H9 (cell line): ENCODE data around the gene NSMF. TPM values are rescaled to one million over a fixed set of nuclear protein-coding genes. Genes with fewer than 3 reads are reported as not detected.

ENCODE experiments used
- DNase-seq: peaks from one replicate; pipeline ENCODE4 v3.0.0-alpha.2; 2017
- H2AFZ ChIP-seq: one replicate; pipeline ENCODE4 v1.6.1; 2013; ENCODE audit warnings: mild to moderate bottlenecking, low read length, control low read depth, moderate library complexity
- H2AK5ac ChIP-seq: 2 replicates; pipeline ENCODE4 v1.6.1; 2013; ENCODE audit warnings: low read length, control low read depth, mixed read lengths; ENCODE audit not compliant: insufficient read length
- H2BK120ac ChIP-seq: one replicate; pipeline ENCODE4 v1.6.1; 2013; ENCODE audit warnings: low read depth, mild to moderate bottlenecking, low read length, control low read depth, inconsistent platforms; ENCODE audit not compliant: poor library complexity, severe bottlenecking
- H2BK12ac ChIP-seq: 2 replicates; pipeline ENCODE4 v1.6.1; 2013; ENCODE audit warnings: low read length, control low read depth, mixed read lengths, low read depth; ENCODE audit not compliant: insufficient read length
- H2BK15ac ChIP-seq: 2 replicates; pipeline ENCODE4 v1.6.1; 2013; ENCODE audit warnings: low read depth, low read length, control low read depth
- H2BK20ac ChIP-seq: one replicate; pipeline ENCODE4 v1.6.1; 2013; ENCODE audit warnings: low read depth, mild to moderate bottlenecking, low read length, control low read depth, inconsistent platforms; ENCODE audit not compliant: poor library complexity, severe bottlenecking
- H2BK5ac ChIP-seq: 2 replicates; pipeline ENCODE4 v1.6.1; 2013; ENCODE audit warnings: low read length, control low read depth, mixed read lengths; ENCODE audit not compliant: insufficient read length
- H3K14ac ChIP-seq: 2 replicates; pipeline ENCODE4 v1.6.1; 2013; ENCODE audit warnings: low read length, control low read depth; ENCODE audit not compliant: insufficient read depth
- H3K18ac ChIP-seq: 2 replicates; pipeline ENCODE4 v1.6.1; 2013; ENCODE audit warnings: low read depth, mild to moderate bottlenecking, mixed read lengths, low read length, control low read depth; ENCODE audit not compliant: insufficient read length
- H3K23ac ChIP-seq: 2 replicates; pipeline ENCODE4 v1.6.1; 2013; ENCODE audit warnings: low read length, control low read depth, mixed read lengths, low read depth; ENCODE audit not compliant: insufficient read length
- H3K23me2 ChIP-seq: 2 replicates; pipeline ENCODE4 v1.6.1; 2013; ENCODE audit warnings: low read depth, mild to moderate bottlenecking, mixed read lengths, low read length, control low read depth; ENCODE audit not compliant: insufficient read length, poor library complexity, severe bottlenecking
- H3K27ac ChIP-seq: 2 replicates; pipeline ENCODE4 v1.5.1; 2013; ENCODE audit warnings: low read length, control low read depth, mixed read lengths, low read depth; ENCODE audit not compliant: insufficient read length
- H3K27me3 ChIP-seq: 2 replicates; pipeline ENCODE4 v1.6.1; 2013; ENCODE audit warnings: low read length, control low read depth, inconsistent platforms; ENCODE audit not compliant: insufficient read depth
- H3K4ac ChIP-seq: 2 replicates; pipeline ENCODE4 v1.6.1; 2013; ENCODE audit warnings: low read depth, mild to moderate bottlenecking, control low read depth, inconsistent platforms, low read length, moderate library complexity
- H3K4me1 ChIP-seq: 2 replicates; pipeline ENCODE4 v1.6.1; 2013; ENCODE audit warnings: low read length, control low read depth, inconsistent platforms; ENCODE audit not compliant: insufficient read depth
- H3K4me2 ChIP-seq: 2 replicates; pipeline ENCODE4 v1.6.1; 2013; ENCODE audit warnings: low read length, control low read depth, mixed read lengths; ENCODE audit not compliant: insufficient read length, insufficient read depth
- H3K56ac ChIP-seq: 2 replicates; pipeline ENCODE4 v1.6.1; 2013; ENCODE audit warnings: low read depth, mild to moderate bottlenecking, mixed read lengths, low read length, control low read depth; ENCODE audit not compliant: insufficient read length
- H3K79me1 ChIP-seq: 2 replicates; pipeline ENCODE4 v1.6.1; 2013; ENCODE audit warnings: low read depth, mild to moderate bottlenecking, moderate library complexity, low read length, control low read depth, inconsistent platforms; ENCODE audit not compliant: insufficient read depth, poor library complexity, severe bottlenecking
- H3K79me2 ChIP-seq: 2 replicates; pipeline ENCODE4 v1.6.1; 2013; ENCODE audit warnings: low read length, control low read depth, inconsistent platforms; ENCODE audit not compliant: insufficient read depth
- H3K9ac ChIP-seq: 2 replicates; pipeline ENCODE4 v1.6.1; 2013; ENCODE audit warnings: low read length, control low read depth, mixed read lengths; ENCODE audit not compliant: insufficient read length; ENCODE audit errors: extremely low read depth
- H3K9me3 ChIP-seq: one replicate; pipeline ENCODE4 v1.6.1; 2013; ENCODE audit warnings: low read depth, low read length, inconsistent platforms; ENCODE audit not compliant: control insufficient read depth
- H3T11ph ChIP-seq: one replicate; pipeline ENCODE4 v1.6.1; 2013; ENCODE audit warnings: mild to moderate bottlenecking, low read length, control low read depth, inconsistent platforms
- H4K20me1 ChIP-seq: one replicate; pipeline ENCODE4 v1.6.1; 2013; ENCODE audit not compliant: control insufficient read depth, insufficient read length, insufficient read depth
- H4K5ac ChIP-seq: 2 replicates; pipeline ENCODE4 v1.6.1; 2013; ENCODE audit warnings: low read depth, mild to moderate bottlenecking, mixed read lengths, low read length, control low read depth; ENCODE audit not compliant: insufficient read length
- H4K8ac ChIP-seq: replicated peaks from 2 replicates; pipeline ENCODE4 v1.6.1; 2013; ENCODE audit warnings: low read length, control low read depth, mixed read lengths, low read depth; ENCODE audit not compliant: insufficient read length
- H4K91ac ChIP-seq: 2 replicates; pipeline ENCODE4 v1.6.1; 2013; ENCODE audit warnings: low read depth, mild to moderate bottlenecking, moderate library complexity, mixed read lengths, low read length, control low read depth; ENCODE audit not compliant: insufficient read length
- H3K27ac Mint-ChIP-seq, 3 experiments: 2 replicates in 2 of 3; 3 replicates in 1 of 3; pipeline ENCODE4 v1.8.0; 2020 to 2021; ENCODE audit warnings: mixed read lengths in 3 of 3, mild to moderate bottlenecking in 1 of 3, moderate library complexity in 1 of 3
- H3K27me3 Mint-ChIP-seq: 2 replicates; pipeline ENCODE4 v1.8.0; 2021; ENCODE audit warnings: low read depth, mild to moderate bottlenecking, moderate library complexity, mixed read lengths
- H3K36me3 Mint-ChIP-seq, 3 experiments: 2 replicates in 2 of 3; 3 replicates in 1 of 3; pipeline ENCODE4 v1.8.0; 2020 to 2021; ENCODE audit warnings: low read depth in 3 of 3, mixed read lengths in 3 of 3; ENCODE audit not compliant: insufficient read depth in 1 of 3
- H3K4me1 Mint-ChIP-seq, 2 experiments: 2 replicates each; pipeline ENCODE4 v1.8.0; 2020; ENCODE audit warnings: mixed read lengths in 2 of 2
- H3K4me3 Mint-ChIP-seq, 2 experiments: 2 replicates in 1 of 2; 3 replicates in 1 of 2; pipeline ENCODE4 v1.8.0; 2020 to 2021; ENCODE audit warnings: mild to moderate bottlenecking in 2 of 2, mixed read lengths in 2 of 2, moderate library complexity in 1 of 2
- H3K9me3 Mint-ChIP-seq, 2 experiments: 2 replicates in 1 of 2; 3 replicates in 1 of 2; pipeline ENCODE4 v1.8.0; 2020; ENCODE audit warnings: mild to moderate bottlenecking in 2 of 2, mixed read lengths in 2 of 2, moderate library complexity in 1 of 2
- WGBS: extraction: QIAGEN DNeasy Blood & Tissue Kit; methylation state at CpG from one replicate; pipeline ENCODE4 v1.1.7; 2013; ENCODE audit warnings: missing lambda C conversion rate, low lambda C conversion rate, mixed read lengths; ENCODE audit not compliant: insufficient read length; ENCODE audit errors: extremely low coverage; 5-methylcytosine and 5-hydroxymethylcytosine counted together
- total RNA-seq: library from RNA; stranded (reverse); gene quantifications from 2 replicates; pipeline ENCODE4 v1.2.1, GENCODE V29; 2021
- TF ChIP-seq, protein P1 (sequence below): fragments of 200-600 bp; sonication (generic); conservative IDR thresholded peaks from 3 replicates; pipeline ENCODE4 v1.8.0; 2021; ENCODE audit warnings: antibody characterized with exemption, mild to moderate bottlenecking

NSMF gene
- total RNA-seq, 1 experiment from 2014 or later, result 46.3 TPM

DNA sequence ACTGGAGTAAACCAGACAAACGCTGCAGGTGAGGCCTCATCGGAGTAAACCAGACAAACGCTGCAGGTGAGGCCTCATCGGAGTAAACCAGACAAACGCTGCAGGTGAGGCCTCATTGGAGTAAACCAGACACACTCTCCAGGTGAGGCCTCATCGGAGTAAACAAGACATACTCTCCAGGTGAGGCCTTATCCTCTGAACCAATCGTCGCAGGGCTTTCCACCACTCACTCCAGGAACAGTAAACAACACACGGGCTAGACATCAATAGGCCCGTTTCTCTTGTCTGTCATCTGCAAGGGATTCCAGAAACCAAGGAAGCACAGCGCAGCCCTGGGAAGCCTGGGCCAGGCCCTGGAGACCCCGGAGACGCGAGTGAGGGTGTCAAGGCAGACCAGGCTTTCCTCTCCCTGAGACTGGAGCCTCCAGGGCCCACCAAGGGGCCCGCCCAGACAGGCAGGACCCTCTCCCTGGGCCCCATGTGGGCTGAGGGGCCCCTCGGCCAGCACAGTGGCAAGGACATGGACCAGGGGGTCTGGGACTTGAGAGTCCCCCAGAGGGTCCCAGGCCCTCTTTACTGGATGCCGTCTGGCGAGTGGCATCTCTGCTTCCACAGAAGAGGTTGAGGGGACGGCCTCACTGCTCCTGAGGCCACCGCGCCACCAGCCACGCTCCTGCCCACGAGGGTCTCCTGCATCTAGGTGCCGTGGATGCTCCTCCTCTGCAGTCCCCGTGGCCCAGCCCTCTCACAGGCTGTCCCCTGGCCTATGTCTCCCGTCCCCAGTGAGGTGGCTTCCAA lies 26.4 kb upstream of the NSMF start:
- Histone ChIP-seq H3K23ac (no peak overlapping the region), H2BK5ac (no peak overlapping the region), H4K8ac (no peak overlapping the region), H2BK20ac (no peak overlapping the region), H3T11ph (no peak overlapping the region), H3K4ac (no peak overlapping the region), H3K9ac (no peak overlapping the region), H2BK12ac (no peak overlapping the region), H2BK120ac (no peak overlapping the region), H3K9me3 (no peaks in the 10 kb centered on the region), H4K5ac (no peak overlapping the region), H4K20me1 (no peaks in the 10 kb centered on the region), H3K14ac (no peak overlapping the region), H3K4me1 (no peaks in the 10 kb centered on the region), H2BK15ac (no peak overlapping the region), H2AK5ac (no peak overlapping the region), H3K4me2 (no peak overlapping the region), H3K56ac (no peak overlapping the region), H3K27me3 (no peaks in the 10 kb centered on the region), H4K91ac (no peak overlapping the region), H3K79me2 (no peaks in the 10 kb centered on the region), H2AFZ (no peak overlapping the region), H3K18ac (no peak overlapping the region), H3K27ac (no peak overlapping the region), H3K79me1 (no peaks in the 10 kb centered on the region), H3K23me2 (no peaks in the 10 kb centered on the region)
- DNase-seq, result no peak
- WGBS, result no CpG with 5 or more reads among the region's 26 CpGs
- Mint-ChIP-seq H3K27ac (no peak overlapping the region), H3K4me3 (no peak overlapping the region), H3K4me1 (no peaks in the 10 kb centered on the region), H3K9me3 (no peaks in the 10 kb centered on the region), H3K27me3 (peaks cover 1% of the 10 kb centered on the region), H3K36me3 (no peaks in the 10 kb centered on the region)
- TF ChIP-seq, protein P1, sequence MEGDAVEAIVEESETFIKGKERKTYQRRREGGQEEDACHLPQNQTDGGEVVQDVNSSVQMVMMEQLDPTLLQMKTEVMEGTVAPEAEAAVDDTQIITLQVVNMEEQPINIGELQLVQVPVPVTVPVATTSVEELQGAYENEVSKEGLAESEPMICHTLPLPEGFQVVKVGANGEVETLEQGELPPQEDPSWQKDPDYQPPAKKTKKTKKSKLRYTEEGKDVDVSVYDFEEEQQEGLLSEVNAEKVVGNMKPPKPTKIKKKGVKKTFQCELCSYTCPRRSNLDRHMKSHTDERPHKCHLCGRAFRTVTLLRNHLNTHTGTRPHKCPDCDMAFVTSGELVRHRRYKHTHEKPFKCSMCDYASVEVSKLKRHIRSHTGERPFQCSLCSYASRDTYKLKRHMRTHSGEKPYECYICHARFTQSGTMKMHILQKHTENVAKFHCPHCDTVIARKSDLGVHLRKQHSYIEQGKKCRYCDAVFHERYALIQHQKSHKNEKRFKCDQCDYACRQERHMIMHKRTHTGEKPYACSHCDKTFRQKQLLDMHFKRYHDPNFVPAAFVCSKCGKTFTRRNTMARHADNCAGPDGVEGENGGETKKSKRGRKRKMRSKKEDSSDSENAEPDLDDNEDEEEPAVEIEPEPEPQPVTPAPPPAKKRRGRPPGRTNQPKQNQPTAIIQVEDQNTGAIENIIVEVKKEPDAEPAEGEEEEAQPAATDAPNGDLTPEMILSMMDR, result no peak
